H9 (cell line): ENCODE results near the gene FICD. TPM values are rescaled to one million over a fixed set of nuclear protein-coding genes. Genes with fewer than 3 reads are reported as not detected.

Source experiments
- DNase-seq: peaks from one replicate; pipeline ENCODE4 v3.0.0-alpha.2; 2017
- H2AFZ ChIP-seq: one replicate; pipeline ENCODE4 v1.6.1; 2013; ENCODE audit warnings: mild to moderate bottlenecking, low read length, control low read depth, moderate library complexity
- H2AK5ac ChIP-seq: 2 replicates; pipeline ENCODE4 v1.6.1; 2013; ENCODE audit warnings: low read length, control low read depth, mixed read lengths; ENCODE audit not compliant: insufficient read length
- H2BK120ac ChIP-seq: one replicate; pipeline ENCODE4 v1.6.1; 2013; ENCODE audit warnings: low read depth, mild to moderate bottlenecking, low read length, control low read depth, inconsistent platforms; ENCODE audit not compliant: poor library complexity, severe bottlenecking
- H2BK12ac ChIP-seq: 2 replicates; pipeline ENCODE4 v1.6.1; 2013; ENCODE audit warnings: low read length, control low read depth, mixed read lengths, low read depth; ENCODE audit not compliant: insufficient read length
- H2BK15ac ChIP-seq: 2 replicates; pipeline ENCODE4 v1.6.1; 2013; ENCODE audit warnings: low read depth, low read length, control low read depth
- H2BK20ac ChIP-seq: one replicate; pipeline ENCODE4 v1.6.1; 2013; ENCODE audit warnings: low read depth, mild to moderate bottlenecking, low read length, control low read depth, inconsistent platforms; ENCODE audit not compliant: poor library complexity, severe bottlenecking
- H2BK5ac ChIP-seq: 2 replicates; pipeline ENCODE4 v1.6.1; 2013; ENCODE audit warnings: low read length, control low read depth, mixed read lengths; ENCODE audit not compliant: insufficient read length
- H3K14ac ChIP-seq: 2 replicates; pipeline ENCODE4 v1.6.1; 2013; ENCODE audit warnings: low read length, control low read depth; ENCODE audit not compliant: insufficient read depth
- H3K18ac ChIP-seq: 2 replicates; pipeline ENCODE4 v1.6.1; 2013; ENCODE audit warnings: low read depth, mild to moderate bottlenecking, mixed read lengths, low read length, control low read depth; ENCODE audit not compliant: insufficient read length
- H3K23ac ChIP-seq: 2 replicates; pipeline ENCODE4 v1.6.1; 2013; ENCODE audit warnings: low read length, control low read depth, mixed read lengths, low read depth; ENCODE audit not compliant: insufficient read length
- H3K23me2 ChIP-seq: 2 replicates; pipeline ENCODE4 v1.6.1; 2013; ENCODE audit warnings: low read depth, mild to moderate bottlenecking, mixed read lengths, low read length, control low read depth; ENCODE audit not compliant: insufficient read length, poor library complexity, severe bottlenecking
- H3K27ac ChIP-seq: 2 replicates; pipeline ENCODE4 v1.5.1; 2013; ENCODE audit warnings: low read length, control low read depth, mixed read lengths, low read depth; ENCODE audit not compliant: insufficient read length
- H3K27me3 ChIP-seq: 2 replicates; pipeline ENCODE4 v1.6.1; 2013; ENCODE audit warnings: low read length, control low read depth, inconsistent platforms; ENCODE audit not compliant: insufficient read depth
- H3K4ac ChIP-seq: 2 replicates; pipeline ENCODE4 v1.6.1; 2013; ENCODE audit warnings: low read depth, mild to moderate bottlenecking, control low read depth, inconsistent platforms, low read length, moderate library complexity
- H3K4me1 ChIP-seq: 2 replicates; pipeline ENCODE4 v1.6.1; 2013; ENCODE audit warnings: low read length, control low read depth, inconsistent platforms; ENCODE audit not compliant: insufficient read depth
- H3K4me2 ChIP-seq: 2 replicates; pipeline ENCODE4 v1.6.1; 2013; ENCODE audit warnings: low read length, control low read depth, mixed read lengths; ENCODE audit not compliant: insufficient read length, insufficient read depth
- H3K56ac ChIP-seq: 2 replicates; pipeline ENCODE4 v1.6.1; 2013; ENCODE audit warnings: low read depth, mild to moderate bottlenecking, mixed read lengths, low read length, control low read depth; ENCODE audit not compliant: insufficient read length
- H3K79me1 ChIP-seq: 2 replicates; pipeline ENCODE4 v1.6.1; 2013; ENCODE audit warnings: low read depth, mild to moderate bottlenecking, moderate library complexity, low read length, control low read depth, inconsistent platforms; ENCODE audit not compliant: insufficient read depth, poor library complexity, severe bottlenecking
- H3K79me2 ChIP-seq: 2 replicates; pipeline ENCODE4 v1.6.1; 2013; ENCODE audit warnings: low read length, control low read depth, inconsistent platforms; ENCODE audit not compliant: insufficient read depth
- H3K9ac ChIP-seq: 2 replicates; pipeline ENCODE4 v1.6.1; 2013; ENCODE audit warnings: low read length, control low read depth, mixed read lengths; ENCODE audit not compliant: insufficient read length; ENCODE audit errors: extremely low read depth
- H3K9me3 ChIP-seq: one replicate; pipeline ENCODE4 v1.6.1; 2013; ENCODE audit warnings: low read depth, low read length, inconsistent platforms; ENCODE audit not compliant: control insufficient read depth
- H3T11ph ChIP-seq: one replicate; pipeline ENCODE4 v1.6.1; 2013; ENCODE audit warnings: mild to moderate bottlenecking, low read length, control low read depth, inconsistent platforms
- H4K20me1 ChIP-seq: one replicate; pipeline ENCODE4 v1.6.1; 2013; ENCODE audit not compliant: control insufficient read depth, insufficient read length, insufficient read depth
- H4K5ac ChIP-seq: 2 replicates; pipeline ENCODE4 v1.6.1; 2013; ENCODE audit warnings: low read depth, mild to moderate bottlenecking, mixed read lengths, low read length, control low read depth; ENCODE audit not compliant: insufficient read length
- H4K8ac ChIP-seq: replicated peaks from 2 replicates; pipeline ENCODE4 v1.6.1; 2013; ENCODE audit warnings: low read length, control low read depth, mixed read lengths, low read depth; ENCODE audit not compliant: insufficient read length
- H4K91ac ChIP-seq: 2 replicates; pipeline ENCODE4 v1.6.1; 2013; ENCODE audit warnings: low read depth, mild to moderate bottlenecking, moderate library complexity, mixed read lengths, low read length, control low read depth; ENCODE audit not compliant: insufficient read length
- H3K27ac Mint-ChIP-seq, 3 experiments: 2 replicates in 2 of 3; 3 replicates in 1 of 3; pipeline ENCODE4 v1.8.0; 2020 to 2021; ENCODE audit warnings: mixed read lengths in 3 of 3, mild to moderate bottlenecking in 1 of 3, moderate library complexity in 1 of 3
- H3K27me3 Mint-ChIP-seq: 2 replicates; pipeline ENCODE4 v1.8.0; 2021; ENCODE audit warnings: low read depth, mild to moderate bottlenecking, moderate library complexity, mixed read lengths
- H3K36me3 Mint-ChIP-seq, 3 experiments: 2 replicates in 2 of 3; 3 replicates in 1 of 3; pipeline ENCODE4 v1.8.0; 2020 to 2021; ENCODE audit warnings: low read depth in 3 of 3, mixed read lengths in 3 of 3; ENCODE audit not compliant: insufficient read depth in 1 of 3
- H3K4me1 Mint-ChIP-seq, 2 experiments: 2 replicates each; pipeline ENCODE4 v1.8.0; 2020; ENCODE audit warnings: mixed read lengths in 2 of 2
- H3K4me3 Mint-ChIP-seq, 2 experiments: 2 replicates in 1 of 2; 3 replicates in 1 of 2; pipeline ENCODE4 v1.8.0; 2020 to 2021; ENCODE audit warnings: mild to moderate bottlenecking in 2 of 2, mixed read lengths in 2 of 2, moderate library complexity in 1 of 2
- H3K9me3 Mint-ChIP-seq, 2 experiments: 2 replicates in 1 of 2; 3 replicates in 1 of 2; pipeline ENCODE4 v1.8.0; 2020; ENCODE audit warnings: mild to moderate bottlenecking in 2 of 2, mixed read lengths in 2 of 2, moderate library complexity in 1 of 2
- WGBS: extraction: QIAGEN DNeasy Blood & Tissue Kit; methylation state at CpG from one replicate; pipeline ENCODE4 v1.1.7; 2013; ENCODE audit warnings: missing lambda C conversion rate, low lambda C conversion rate, mixed read lengths; ENCODE audit not compliant: insufficient read length; ENCODE audit errors: extremely low coverage; 5-methylcytosine and 5-hydroxymethylcytosine counted together
- total RNA-seq: library from RNA; stranded (reverse); gene quantifications from 2 replicates; pipeline ENCODE4 v1.2.1, GENCODE V29; 2021
- TF ChIP-seq, protein P1 (sequence below): fragments of 200-600 bp; sonication (generic); conservative IDR thresholded peaks from 3 replicates; pipeline ENCODE4 v1.8.0; 2021; ENCODE audit warnings: antibody characterized with exemption, mild to moderate bottlenecking

Gene FICD
- total RNA-seq, 1 experiment from 2014 or later = 5.1 TPM

DNA sequence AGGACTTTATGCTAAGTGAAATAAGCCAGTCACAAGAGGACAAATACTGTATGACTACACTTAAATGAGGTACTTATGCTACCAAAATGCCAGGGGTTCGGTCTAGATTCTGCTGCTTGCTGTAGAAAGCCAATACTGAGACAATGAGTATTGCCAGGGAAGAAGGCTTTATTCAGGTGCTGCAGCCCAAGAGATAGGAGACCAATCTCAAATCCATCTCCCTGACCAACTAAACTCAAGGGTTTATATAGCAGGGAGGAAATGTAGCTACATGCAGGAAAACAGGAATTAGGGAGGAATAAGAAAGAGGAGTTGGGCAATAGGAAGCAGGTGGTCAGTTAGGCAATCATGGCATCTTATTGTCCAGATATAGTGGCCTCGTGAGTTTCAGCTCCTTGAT lies 12.2 kb upstream of the FICD start:
- H3K56ac ChIP-seq = no peak overlapping the region
- H3T11ph ChIP-seq = no peak overlapping the region
- no peak overlapping the region for H2AK5ac ChIP-seq
- peaks cover 4% of the 10 kb centered on the region for H3K27me3 Mint-ChIP-seq
- no peaks in the 10 kb centered on the region for H3K23me2 ChIP-seq
- H4K91ac ChIP-seq = no peak overlapping the region
- H3K9me3 Mint-ChIP-seq = peaks cover 22 to 24% of the 10 kb centered on the region in 2 experiments
- H2BK12ac ChIP-seq = no peak overlapping the region
- H2BK20ac ChIP-seq = no peak overlapping the region
- WGBS = no CpG with 5 or more reads among the region's 2 CpGs
- no peak overlapping the region for H3K4me3 Mint-ChIP-seq
- no peaks in the 10 kb centered on the region for H3K79me2 ChIP-seq
- H3K79me1 ChIP-seq = no peaks in the 10 kb centered on the region
- H3K36me3 Mint-ChIP-seq = peaks cover 3 to 7% (median 7%) of the 10 kb centered on the region in 3 experiments; a peak in 6 of 7 replicates
- no peaks in the 10 kb centered on the region for H3K4me1 ChIP-seq
- no peak overlapping the region for H3K4me2 ChIP-seq
- H3K9me3 ChIP-seq = no peaks in the 10 kb centered on the region
- no peak overlapping the region for H2AFZ ChIP-seq
- H3K27ac Mint-ChIP-seq = no peak overlapping the region
- no peak overlapping the region for H2BK120ac ChIP-seq
- no peak overlapping the region for H4K5ac ChIP-seq
- H2BK5ac ChIP-seq = no peak overlapping the region
- no peaks in the 10 kb centered on the region for H4K20me1 ChIP-seq
- no peak overlapping the region for H3K27ac ChIP-seq
- H4K8ac ChIP-seq = no peak overlapping the region
- no peak overlapping the region for H2BK15ac ChIP-seq
- no peak overlapping the region for H3K4ac ChIP-seq
- TF ChIP-seq, protein P1, sequence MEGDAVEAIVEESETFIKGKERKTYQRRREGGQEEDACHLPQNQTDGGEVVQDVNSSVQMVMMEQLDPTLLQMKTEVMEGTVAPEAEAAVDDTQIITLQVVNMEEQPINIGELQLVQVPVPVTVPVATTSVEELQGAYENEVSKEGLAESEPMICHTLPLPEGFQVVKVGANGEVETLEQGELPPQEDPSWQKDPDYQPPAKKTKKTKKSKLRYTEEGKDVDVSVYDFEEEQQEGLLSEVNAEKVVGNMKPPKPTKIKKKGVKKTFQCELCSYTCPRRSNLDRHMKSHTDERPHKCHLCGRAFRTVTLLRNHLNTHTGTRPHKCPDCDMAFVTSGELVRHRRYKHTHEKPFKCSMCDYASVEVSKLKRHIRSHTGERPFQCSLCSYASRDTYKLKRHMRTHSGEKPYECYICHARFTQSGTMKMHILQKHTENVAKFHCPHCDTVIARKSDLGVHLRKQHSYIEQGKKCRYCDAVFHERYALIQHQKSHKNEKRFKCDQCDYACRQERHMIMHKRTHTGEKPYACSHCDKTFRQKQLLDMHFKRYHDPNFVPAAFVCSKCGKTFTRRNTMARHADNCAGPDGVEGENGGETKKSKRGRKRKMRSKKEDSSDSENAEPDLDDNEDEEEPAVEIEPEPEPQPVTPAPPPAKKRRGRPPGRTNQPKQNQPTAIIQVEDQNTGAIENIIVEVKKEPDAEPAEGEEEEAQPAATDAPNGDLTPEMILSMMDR = no peak
- DNase-seq = no peak
- no peaks in the 10 kb centered on the region for H3K4me1 Mint-ChIP-seq
- H3K23ac ChIP-seq = no peak overlapping the region
- H3K18ac ChIP-seq = no peak overlapping the region
- no peak overlapping the region for H3K14ac ChIP-seq
- H3K27me3 ChIP-seq = no peaks in the 10 kb centered on the region
- no peak overlapping the region for H3K9ac ChIP-seq
